GM23338 (cell line): ENCODE data around the gene SMYD1. TPM values are rescaled to one million over a fixed set of nuclear protein-coding genes. Genes with fewer than 3 reads are reported as not detected.

Experiments
- ATAC-seq: fragments of 200-7000 bp; cut with Tn5 transposase; 3 replicates; pipeline ENCODE4 v1.9.1; 2020
- DNase-seq: peaks from one replicate; pipeline ENCODE4 v3.0.0-alpha.2; 2015; ENCODE audit warnings: low spot score
- H2AFZ ChIP-seq: fragments of 200-600 bp; sonication (generic); 2 replicates; pipeline ENCODE4 v1.8.0; 2016; ENCODE audit warnings: antibody characterized with exemption, mild to moderate bottlenecking, moderate library complexity
- H3F3A ChIP-seq: fragments of 200-600 bp; sonication (generic); replicated peaks from 2 replicates; pipeline ENCODE4 v1.8.0; 2017; ENCODE audit warnings: antibody characterized with exemption, mixed run types, low read depth
- H3K27ac ChIP-seq: fragments of 200-600 bp; sonication (generic); 2 replicates; pipeline ENCODE4 v1.6.1; 2016; ENCODE audit warnings: low read depth
- H3K27me3 ChIP-seq: fragments of 200-600 bp; sonication (generic); 2 replicates; pipeline ENCODE4 v1.8.0; 2016; ENCODE audit warnings: mild to moderate bottlenecking, mixed run types, moderate library complexity; ENCODE audit not compliant: insufficient read depth
- H3K36me3 ChIP-seq: fragments of 200-600 bp; sonication (generic); 2 replicates; pipeline ENCODE4 v1.8.0; 2016; ENCODE audit warnings: mild to moderate bottlenecking; ENCODE audit not compliant: insufficient read depth
- H3K4me1 ChIP-seq: fragments of 200-600 bp; sonication (generic); 2 replicates; pipeline ENCODE4 v1.8.0; 2016; ENCODE audit warnings: mild to moderate bottlenecking, moderate library complexity; ENCODE audit not compliant: insufficient read depth
- H3K4me2 ChIP-seq: fragments of 200-600 bp; sonication (generic); 2 replicates; pipeline ENCODE4 v1.7.1; 2017; ENCODE audit warnings: mixed run types
- H3K4me3 ChIP-seq: fragments of 200-600 bp; sonication (generic); 2 replicates; pipeline ENCODE4 v1.6.1; 2016; ENCODE audit warnings: mixed run types
- H3K79me2 ChIP-seq: fragments of 200-600 bp; sonication (generic); replicated peaks from 2 replicates; pipeline ENCODE4 v1.8.0; 2017; ENCODE audit warnings: mild to moderate bottlenecking; ENCODE audit not compliant: insufficient read depth
- H3K9me2 ChIP-seq: fragments of 200-600 bp; sonication (generic); 2 replicates; pipeline ENCODE4 v1.8.0; 2017; ENCODE audit not compliant: insufficient read depth
- H4K20me1 ChIP-seq: fragments of 200-600 bp; sonication (generic); replicated peaks from 2 replicates; pipeline ENCODE4 v1.8.0; 2017; ENCODE audit warnings: mild to moderate bottlenecking; ENCODE audit not compliant: insufficient read depth
- H3K27ac Mint-ChIP-seq: 2 replicates; pipeline ENCODE4 v1.8.0; 2020; ENCODE audit warnings: inconsistent platforms, mild to moderate bottlenecking, moderate library complexity, mixed read lengths
- H3K27me3 Mint-ChIP-seq: 3 replicates; pipeline ENCODE4 v1.8.0; 2022; ENCODE audit warnings: low read depth, mild to moderate bottlenecking, moderate library complexity, mixed read lengths, inconsistent platforms; ENCODE audit not compliant: insufficient read depth, poor library complexity
- H3K36me3 Mint-ChIP-seq: 3 replicates; pipeline ENCODE4 v1.8.0; 2021; ENCODE audit warnings: low read depth, mild to moderate bottlenecking, inconsistent platforms, moderate library complexity, mixed read lengths
- H3K4me1 Mint-ChIP-seq: 3 replicates; pipeline ENCODE4 v1.8.0; 2020; ENCODE audit warnings: mild to moderate bottlenecking, inconsistent platforms, mixed read lengths
- H3K4me3 Mint-ChIP-seq: 3 replicates; pipeline ENCODE4 v1.8.0; 2021; ENCODE audit warnings: moderate library complexity, mild to moderate bottlenecking, inconsistent platforms, mixed read lengths
- H3K9me3 Mint-ChIP-seq: 3 replicates; pipeline ENCODE4 v1.8.0; 2020; ENCODE audit warnings: moderate library complexity, mild to moderate bottlenecking, inconsistent platforms, mixed read lengths
- ZNF114 ChIP-seq: fragments of 250-450 bp; sonication (Bioruptor Pico); IDR thresholded peaks from 2 replicates; pipeline ENCODE4 v1.5.0; 2020; ENCODE audit warnings: mild to moderate bottlenecking, moderate library complexity
- ZNF331 ChIP-seq: fragments of 250-450 bp; sonication (Bioruptor Pico); IDR thresholded peaks from 2 replicates; pipeline ENCODE4 v1.5.0; 2020; ENCODE audit warnings: low read depth, mild to moderate bottlenecking, moderate library complexity
- polyA plus RNA-seq: library from polyadenylated mRNA; unstranded; fragments of >200 nt; fragmentation: Nextera tagmentation; extraction: Ambion mirVana; gene quantifications from 2 replicates; pipeline ENCODE4 v1.2.1, GENCODE V29; 2016
- total RNA-seq: library from RNA; depleted of rRNA; stranded (reverse); fragments of >200 nt; shearing (Covaris generic); gene quantifications from 2 replicates; pipeline ENCODE4 v1.2.3, GENCODE V29; 2014
- TF ChIP-seq, protein P1 (sequence below), 2 experiments: fragments of 200-600 bp in 1 of 2; sonication (generic) in 1 of 2; conservative IDR thresholded peaks; 2 replicates each; pipeline versions ENCODE4 v1.5.1 to v1.6.1; 2016 to 2017; ENCODE audit warnings: antibody characterized with exemption in 2 of 2, low read depth in 2 of 2, mild to moderate bottlenecking in 2 of 2, moderate library complexity in 1 of 2
- TF ChIP-seq, protein P2 (sequence below): fragments of 250-450 bp; sonication (Bioruptor Pico); IDR thresholded peaks from 2 replicates; pipeline ENCODE4 v1.5.0; 2020; ENCODE audit warnings: mild to moderate bottlenecking, moderate library complexity

The SMYD1 gene
- total and polyA plus RNA-seq, 2 experiments from 2014 or later, result 0.07 TPM; not detected in 1

DNA sequence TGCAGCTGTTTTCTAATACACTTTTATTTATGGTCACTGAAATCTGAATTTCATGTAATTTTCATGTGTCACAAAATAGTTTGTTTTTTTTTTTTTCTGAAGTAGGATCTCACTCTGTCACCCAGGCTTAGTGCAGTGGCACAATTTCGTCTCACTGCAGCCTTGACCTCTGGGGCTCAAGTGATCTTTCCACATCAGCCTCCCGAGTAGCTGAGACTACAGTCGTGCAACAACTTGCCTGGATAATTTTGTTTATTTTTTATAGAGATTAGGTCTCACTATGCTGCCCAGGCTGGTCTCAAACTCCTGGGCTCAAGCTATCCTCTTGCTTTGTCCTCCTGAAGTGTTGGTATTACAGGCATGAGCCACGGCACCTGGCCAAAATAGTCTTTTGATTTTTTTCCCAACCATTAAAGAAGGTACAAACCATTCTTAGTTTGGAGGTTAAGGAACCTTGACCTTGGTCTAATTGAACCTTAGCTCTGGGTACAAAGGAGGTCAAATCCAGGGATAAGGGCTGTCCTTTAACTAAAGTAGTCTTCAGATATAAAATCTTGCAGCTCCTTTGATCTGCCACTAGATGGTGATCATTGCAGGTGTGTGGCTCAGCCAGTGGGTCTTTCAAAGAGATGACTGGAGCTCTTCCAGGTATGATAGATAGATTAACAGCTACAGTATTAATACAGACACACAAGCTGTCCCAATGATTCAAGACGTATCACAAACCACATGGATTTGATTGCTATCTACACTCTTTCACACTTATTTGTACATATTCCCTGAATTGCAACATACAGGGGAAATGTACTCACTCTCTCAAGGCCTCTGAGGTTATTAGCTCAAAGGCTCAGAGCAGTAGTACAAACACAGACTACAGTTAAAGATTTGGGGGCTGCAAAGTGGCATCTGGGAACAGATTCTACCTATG is 7.4 kb upstream of the SMYD1 start:
- H3K27ac ChIP-seq, result no peak overlapping the region
- no peaks in the 10 kb centered on the region for H3K4me1 ChIP-seq
- H3K4me2 ChIP-seq, result no peak overlapping the region
- DNase-seq, result peak; percentile 77
- Mint-ChIP-seq H3K4me3 (no peak overlapping the region), H3K27me3 (peaks cover 11% of the 10 kb centered on the region), H3K9me3 (no peaks in the 10 kb centered on the region), H3K4me1 (peaks cover 11% of the 10 kb centered on the region), H3K27ac (no peak overlapping the region), H3K36me3 (no peaks in the 10 kb centered on the region)
- no peaks in the 10 kb centered on the region for H4K20me1 ChIP-seq
- TF ChIP-seq ZNF331, result no peak
- TF ChIP-seq, protein P1, sequence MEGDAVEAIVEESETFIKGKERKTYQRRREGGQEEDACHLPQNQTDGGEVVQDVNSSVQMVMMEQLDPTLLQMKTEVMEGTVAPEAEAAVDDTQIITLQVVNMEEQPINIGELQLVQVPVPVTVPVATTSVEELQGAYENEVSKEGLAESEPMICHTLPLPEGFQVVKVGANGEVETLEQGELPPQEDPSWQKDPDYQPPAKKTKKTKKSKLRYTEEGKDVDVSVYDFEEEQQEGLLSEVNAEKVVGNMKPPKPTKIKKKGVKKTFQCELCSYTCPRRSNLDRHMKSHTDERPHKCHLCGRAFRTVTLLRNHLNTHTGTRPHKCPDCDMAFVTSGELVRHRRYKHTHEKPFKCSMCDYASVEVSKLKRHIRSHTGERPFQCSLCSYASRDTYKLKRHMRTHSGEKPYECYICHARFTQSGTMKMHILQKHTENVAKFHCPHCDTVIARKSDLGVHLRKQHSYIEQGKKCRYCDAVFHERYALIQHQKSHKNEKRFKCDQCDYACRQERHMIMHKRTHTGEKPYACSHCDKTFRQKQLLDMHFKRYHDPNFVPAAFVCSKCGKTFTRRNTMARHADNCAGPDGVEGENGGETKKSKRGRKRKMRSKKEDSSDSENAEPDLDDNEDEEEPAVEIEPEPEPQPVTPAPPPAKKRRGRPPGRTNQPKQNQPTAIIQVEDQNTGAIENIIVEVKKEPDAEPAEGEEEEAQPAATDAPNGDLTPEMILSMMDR (conservative IDR thresholded peaks at IDR 0.05; ENCODE audit: low read depth in 2 of 2), result peak; percentile 80 to 88
- ATAC-seq, result peak; percentile 55
- H3K9me2 ChIP-seq, result no peaks in the 10 kb centered on the region
- H3K4me3 ChIP-seq, result no peak overlapping the region
- H3K27me3 ChIP-seq, result no peaks in the 10 kb centered on the region
- H2AFZ ChIP-seq, result no peak overlapping the region
- H3F3A ChIP-seq, result no peaks in the 10 kb centered on the region
- peaks cover under 1% of the 10 kb centered on the region; the same call in 1 of the 2 replicates for H3K79me2 ChIP-seq
- H3K36me3 ChIP-seq, result no peaks in the 10 kb centered on the region

DNA sequence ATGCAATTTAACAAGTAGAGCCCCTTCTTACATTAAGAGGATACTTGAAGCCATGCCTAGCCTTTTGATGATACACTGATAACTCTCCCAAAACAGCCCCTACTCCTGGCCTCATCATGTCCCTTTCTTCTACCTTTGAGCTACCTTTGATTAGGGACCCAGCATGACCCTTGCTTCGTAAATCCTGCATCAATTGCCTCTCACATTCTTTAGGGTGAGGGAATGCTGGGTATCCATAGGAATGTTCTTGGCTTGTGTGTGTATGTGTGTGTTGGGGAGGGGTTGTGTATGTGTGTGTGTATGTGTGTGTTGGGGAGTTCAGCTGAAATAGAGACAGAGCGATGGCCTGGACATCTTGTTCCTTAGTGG is 6.7 kb upstream of the SMYD1 start:
- no peak overlapping the region for H3K27ac Mint-ChIP-seq
- H3K79me2 ChIP-seq, result no peaks in the 10 kb centered on the region
- no peaks in the 10 kb centered on the region for H3K9me2 ChIP-seq
- H3K9me3 Mint-ChIP-seq, result no peaks in the 10 kb centered on the region
- H3K4me1 Mint-ChIP-seq, result peaks cover 11% of the 10 kb centered on the region
- no peak overlapping the region for H3K4me3 Mint-ChIP-seq
- no peaks in the 10 kb centered on the region; the same call in 1 of the 2 replicates for H3K4me1 ChIP-seq
- no peak overlapping the region for H3K4me3 ChIP-seq
- H4K20me1 ChIP-seq, result no peaks in the 10 kb centered on the region
- no peak overlapping the region for H2AFZ ChIP-seq
- no peak overlapping the region for H3K4me2 ChIP-seq
- no peaks in the 10 kb centered on the region for H3K36me3 Mint-ChIP-seq
- H3K27ac ChIP-seq, result no peak overlapping the region
- H3K36me3 ChIP-seq, result no peaks in the 10 kb centered on the region
- no peaks in the 10 kb centered on the region for H3K27me3 ChIP-seq
- peaks cover 9% of the 10 kb centered on the region for H3K27me3 Mint-ChIP-seq
- ATAC-seq (peak; percentile 69), DNase-seq (peak; percentile 56)
- H3F3A ChIP-seq, result no peaks in the 10 kb centered on the region
- no peak for TF ChIP-seq ZNF114
- TF ChIP-seq, protein P2, sequence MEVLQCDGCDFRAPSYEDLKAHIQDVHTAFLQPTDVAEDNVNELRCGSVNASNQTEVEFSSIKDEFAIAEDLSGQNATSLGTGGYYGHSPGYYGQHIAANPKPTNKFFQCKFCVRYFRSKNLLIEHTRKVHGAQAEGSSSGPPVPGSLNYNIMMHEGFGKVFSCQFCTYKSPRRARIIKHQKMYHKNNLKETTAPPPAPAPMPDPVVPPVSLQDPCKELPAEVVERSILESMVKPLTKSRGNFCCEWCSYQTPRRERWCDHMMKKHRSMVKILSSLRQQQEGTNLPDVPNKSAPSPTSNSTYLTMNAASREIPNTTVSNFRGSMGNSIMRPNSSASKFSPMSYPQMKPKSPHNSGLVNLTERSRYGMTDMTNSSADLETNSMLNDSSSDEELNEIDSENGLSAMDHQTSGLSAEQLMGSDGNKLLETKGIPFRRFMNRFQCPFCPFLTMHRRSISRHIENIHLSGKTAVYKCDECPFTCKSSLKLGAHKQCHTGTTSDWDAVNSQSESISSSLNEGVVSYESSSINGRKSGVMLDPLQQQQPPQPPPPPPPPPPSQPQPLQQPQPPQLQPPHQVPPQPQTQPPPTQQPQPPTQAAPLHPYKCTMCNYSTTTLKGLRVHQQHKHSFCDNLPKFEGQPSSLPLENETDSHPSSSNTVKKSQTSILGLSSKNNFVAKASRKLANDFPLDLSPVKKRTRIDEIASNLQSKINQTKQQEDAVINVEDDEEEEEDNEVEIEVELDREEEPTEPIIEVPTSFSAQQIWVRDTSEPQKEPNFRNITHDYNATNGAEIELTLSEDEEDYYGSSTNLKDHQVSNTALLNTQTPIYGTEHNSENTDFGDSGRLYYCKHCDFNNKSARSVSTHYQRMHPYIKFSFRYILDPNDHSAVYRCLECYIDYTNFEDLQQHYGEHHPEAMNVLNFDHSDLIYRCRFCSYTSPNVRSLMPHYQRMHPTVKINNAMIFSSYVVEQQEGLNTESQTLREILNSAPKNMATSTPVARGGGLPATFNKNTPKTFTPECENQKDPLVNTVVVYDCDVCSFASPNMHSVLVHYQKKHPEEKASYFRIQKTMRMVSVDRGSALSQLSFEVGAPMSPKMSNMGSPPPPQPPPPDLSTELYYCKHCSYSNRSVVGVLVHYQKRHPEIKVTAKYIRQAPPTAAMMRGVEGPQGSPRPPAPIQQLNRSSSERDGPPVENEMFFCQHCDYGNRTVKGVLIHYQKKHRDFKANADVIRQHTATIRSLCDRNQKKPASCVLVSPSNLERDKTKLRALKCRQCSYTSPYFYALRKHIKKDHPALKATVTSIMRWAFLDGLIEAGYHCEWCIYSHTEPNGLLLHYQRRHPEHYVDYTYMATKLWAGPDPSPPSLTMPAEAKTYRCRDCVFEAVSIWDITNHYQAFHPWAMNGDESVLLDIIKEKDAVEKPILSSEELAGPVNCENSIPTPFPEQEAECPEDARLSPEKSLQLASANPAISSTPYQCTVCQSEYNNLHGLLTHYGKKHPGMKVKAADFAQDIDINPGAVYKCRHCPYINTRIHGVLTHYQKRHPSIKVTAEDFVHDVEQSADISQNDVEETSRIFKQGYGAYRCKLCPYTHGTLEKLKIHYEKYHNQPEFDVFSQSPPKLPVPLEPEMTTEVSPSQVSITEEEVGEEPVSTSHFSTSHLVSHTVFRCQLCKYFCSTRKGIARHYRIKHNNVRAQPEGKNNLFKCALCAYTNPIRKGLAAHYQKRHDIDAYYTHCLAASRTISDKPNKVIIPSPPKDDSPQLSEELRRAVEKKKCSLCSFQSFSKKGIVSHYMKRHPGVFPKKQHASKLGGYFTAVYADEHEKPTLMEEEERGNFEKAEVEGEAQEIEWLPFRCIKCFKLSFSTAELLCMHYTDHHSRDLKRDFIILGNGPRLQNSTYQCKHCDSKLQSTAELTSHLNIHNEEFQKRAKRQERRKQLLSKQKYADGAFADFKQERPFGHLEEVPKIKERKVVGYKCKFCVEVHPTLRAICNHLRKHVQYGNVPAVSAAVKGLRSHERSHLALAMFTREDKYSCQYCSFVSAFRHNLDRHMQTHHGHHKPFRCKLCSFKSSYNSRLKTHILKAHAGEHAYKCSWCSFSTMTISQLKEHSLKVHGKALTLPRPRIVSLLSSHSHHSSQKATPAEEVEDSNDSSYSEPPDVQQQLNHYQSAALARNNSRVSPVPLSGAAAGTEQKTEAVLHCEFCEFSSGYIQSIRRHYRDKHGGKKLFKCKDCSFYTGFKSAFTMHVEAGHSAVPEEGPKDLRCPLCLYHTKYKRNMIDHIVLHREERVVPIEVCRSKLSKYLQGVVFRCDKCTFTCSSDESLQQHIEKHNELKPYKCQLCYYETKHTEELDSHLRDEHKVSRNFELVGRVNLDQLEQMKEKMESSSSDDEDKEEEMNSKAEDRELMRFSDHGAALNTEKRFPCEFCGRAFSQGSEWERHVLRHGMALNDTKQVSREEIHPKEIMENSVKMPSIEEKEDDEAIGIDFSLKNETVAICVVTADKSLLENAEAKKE (CRISPR knock-in tag), result no peak
